ENCODE data around the gene TUFT1.
A peak's percentile ranks its signal among the peaks of the same experiment; 100 is the strongest.
"Not testable (repeated sequence)": the region's sequence is repeated elsewhere in the genome, so short reads cannot be mapped to it uniquely, and the experiment has no call there.

TUFT1 gene

DNA sequence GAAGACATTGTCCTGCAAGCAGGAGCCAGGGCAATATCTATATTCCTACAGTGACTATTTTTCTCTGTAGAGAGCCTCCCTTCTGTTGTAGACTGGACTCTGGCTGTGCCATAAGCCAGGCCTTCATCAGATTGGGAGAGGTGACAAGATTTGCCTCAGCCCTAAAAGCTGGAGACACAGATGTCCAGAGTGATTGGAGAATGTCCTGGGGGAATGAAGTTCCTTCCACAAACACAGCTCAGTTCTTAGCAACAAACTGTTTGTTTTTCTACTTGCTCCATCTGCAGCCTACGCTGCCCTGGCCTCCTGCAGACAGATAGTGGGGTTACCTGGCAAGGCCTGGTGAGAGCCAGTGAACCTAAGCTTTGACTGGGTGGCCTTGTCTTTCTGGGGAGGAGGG is 41.8 kb downstream of the TUFT1 start:
- no peak for DNase-seq

DNA sequence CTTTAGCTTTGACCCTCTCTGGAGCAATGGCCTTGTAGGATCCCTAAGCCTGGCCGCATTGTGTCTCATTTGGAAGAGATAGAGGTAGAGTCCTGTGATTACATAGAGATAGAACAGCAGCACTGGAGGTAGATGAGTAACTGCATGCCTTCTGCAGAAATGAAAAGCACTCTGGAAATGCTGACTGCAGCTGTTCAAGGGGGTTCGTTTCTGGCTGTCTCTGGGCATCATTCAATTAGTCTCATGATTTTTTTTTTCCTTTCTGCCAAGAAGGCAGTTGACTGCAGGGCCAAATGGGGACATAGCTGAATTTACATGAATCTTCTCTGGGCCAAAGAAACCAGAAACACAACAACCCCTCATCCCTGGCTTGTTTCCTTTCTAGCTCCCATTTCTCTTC is 43.7 kb downstream of the TUFT1 start:
- no peak for DNase-seq

DNA sequence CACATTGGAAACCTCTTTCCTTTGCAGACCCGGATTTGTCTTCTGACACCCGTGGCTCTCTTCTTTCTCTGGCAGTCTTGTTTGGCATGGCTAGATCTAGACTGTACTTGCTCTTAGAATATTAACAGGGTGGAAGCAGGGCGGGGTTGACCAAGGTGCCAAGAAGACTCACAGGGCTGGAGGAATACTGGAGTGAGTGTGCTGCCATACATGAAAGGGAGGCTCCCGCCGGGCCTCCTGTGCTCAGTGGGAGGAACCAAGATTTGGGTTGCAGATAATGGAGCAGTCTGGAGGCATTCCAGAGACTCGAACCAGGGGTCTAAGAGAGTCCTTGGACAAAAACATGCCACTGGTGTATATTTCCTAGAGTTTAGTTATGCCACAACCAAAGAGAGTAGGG is 44.2 kb downstream of the TUFT1 start:
- no peak for DNase-seq

DNA sequence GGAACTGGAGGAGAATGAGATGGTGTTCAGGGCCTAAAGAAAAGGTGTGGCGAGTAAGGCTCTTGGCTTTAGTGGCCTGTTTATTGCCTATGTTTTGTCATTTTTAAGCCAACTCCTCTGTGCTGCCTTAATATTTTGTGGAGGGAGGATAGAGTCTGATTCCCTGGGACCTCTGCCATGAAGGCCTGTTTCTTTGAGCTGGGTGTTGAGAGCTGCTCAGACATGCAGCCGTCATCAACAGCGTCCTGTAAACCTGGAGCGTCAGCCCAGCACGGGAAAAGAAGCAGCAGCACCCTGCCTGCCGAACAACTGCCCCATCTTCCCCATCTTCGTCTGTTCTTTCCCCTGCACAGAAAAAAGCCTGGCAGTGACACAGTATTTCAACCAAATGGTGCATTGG is 44.7 kb downstream of the TUFT1 start:
- DNase-seq: no peak

DNA sequence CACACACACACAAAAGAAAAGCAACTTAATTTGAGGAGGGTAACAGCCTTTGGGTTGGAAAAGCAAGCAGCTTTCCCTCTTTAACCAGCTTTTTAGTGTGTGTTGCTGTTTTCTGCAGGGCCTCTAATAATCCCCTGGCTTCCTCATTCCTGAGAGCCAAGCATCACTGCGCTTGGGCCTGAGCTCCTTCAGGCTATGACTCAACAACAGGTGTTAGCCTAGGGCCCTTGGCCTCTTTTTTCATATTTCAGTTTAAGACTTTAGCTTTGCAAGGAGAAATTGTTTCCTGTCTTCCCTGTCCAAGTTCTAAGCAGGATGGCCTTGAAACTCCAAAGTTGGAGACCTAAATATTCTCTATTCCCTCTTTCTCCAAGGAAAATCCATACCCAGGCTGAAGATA is 45.5 kb downstream of the TUFT1 start:
- DNase-seq: no peak

DNA sequence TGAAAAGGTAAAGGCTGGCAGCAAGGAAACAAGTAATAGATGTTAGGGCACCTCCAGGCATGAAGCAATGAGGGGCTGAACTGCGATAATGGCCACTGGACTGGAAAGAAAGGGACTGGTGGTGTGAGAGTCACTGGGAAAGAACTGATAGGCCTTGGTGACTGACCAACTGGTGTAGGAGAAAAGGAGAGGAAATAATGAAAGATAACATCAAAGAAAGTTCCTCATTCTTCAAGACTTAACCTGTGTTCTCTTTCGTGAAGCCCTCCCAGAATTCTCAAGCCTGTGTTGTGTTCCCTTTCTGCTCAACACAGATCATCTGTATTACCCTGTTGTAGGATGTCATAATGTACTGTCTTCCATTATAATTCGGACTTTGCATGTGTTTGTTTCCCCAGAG is 50.9 kb downstream of the TUFT1 start:
- DNase-seq: no peak

DNA sequence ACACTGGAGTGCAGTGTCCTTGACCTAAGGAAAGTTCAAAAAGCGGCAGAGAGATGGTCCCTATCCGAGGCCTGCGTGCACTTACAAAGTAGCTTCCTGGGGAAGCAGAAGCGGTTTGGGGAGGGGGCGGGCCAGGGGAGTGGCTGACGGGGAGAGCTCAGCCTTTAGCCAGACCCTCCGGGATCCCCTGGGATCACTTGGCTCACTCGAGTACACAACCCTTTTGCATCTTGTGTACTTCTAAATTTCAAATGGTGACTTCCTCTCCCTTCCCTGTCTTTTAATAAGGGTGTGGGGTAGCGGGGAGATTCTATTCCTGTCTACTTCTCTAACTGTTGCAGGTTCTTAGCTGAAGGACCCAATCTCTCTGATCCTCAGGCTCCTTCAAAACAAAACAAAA is 53.6 kb downstream of the TUFT1 start:
- peak; percentile 25 for DNase-seq

DNA sequence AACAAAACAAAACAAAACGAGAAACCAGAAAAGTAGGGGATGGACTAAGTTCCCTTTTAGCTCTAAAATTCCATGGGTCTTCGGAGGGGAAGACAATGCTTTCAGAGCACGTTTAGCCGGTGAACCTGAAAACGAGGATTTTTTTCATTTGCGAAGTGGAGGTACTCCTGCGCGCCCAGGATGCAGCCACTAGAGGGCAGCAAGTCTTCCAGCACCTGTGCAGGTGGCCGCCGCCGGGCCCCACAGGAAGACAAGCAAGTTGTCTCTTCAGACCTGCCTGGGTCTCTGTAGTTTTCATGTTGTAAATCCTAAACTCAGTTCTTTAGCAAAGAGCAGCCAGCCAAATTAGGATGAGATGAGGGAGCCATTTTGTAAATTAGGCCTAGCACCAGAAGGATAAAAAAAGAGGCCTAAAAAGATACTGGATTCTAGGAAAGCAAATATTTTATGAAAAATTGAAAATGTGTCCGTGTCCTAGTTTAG is 54.1 kb downstream of the TUFT1 start:
- peak; percentile 94 for DNase-seq

DNA sequence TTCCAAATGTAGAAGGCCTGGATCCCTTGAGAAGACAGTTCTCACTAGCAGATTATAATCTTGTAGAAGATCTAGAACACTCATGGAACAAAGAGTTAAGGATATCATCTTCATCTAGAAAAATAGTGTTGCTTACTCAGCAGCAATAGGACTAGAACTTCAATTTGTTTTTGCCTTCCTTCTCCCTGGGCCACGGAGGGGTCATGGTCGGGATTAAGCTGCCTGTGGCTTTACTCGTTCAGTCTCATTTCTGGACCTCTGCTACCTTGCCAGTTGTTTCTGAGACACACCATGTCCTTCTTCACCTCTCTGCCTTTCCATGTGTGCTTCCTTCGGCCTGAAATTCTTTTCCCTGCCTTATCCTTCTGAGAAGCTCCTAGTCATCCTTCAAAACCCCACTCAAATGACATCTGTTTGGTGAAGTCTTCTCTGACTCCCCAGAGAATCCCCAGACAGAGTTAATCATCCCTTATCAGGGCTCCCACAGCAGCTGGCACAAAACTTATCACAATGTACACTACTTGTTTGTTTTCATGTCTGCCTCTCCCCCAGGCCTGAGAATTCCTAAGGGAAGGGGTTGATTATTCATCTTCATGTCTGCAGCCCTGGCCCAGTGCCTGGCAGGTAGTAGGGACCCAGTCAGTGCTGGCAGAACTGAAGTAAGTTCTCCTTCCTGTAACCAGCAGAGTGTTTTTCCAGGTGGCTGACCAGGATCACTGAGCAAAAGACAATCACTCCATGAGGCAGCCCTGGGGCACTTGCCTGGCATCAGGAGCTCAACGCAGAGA is 56.3 kb downstream of the TUFT1 start:
- DNase-seq: no peak

DNA sequence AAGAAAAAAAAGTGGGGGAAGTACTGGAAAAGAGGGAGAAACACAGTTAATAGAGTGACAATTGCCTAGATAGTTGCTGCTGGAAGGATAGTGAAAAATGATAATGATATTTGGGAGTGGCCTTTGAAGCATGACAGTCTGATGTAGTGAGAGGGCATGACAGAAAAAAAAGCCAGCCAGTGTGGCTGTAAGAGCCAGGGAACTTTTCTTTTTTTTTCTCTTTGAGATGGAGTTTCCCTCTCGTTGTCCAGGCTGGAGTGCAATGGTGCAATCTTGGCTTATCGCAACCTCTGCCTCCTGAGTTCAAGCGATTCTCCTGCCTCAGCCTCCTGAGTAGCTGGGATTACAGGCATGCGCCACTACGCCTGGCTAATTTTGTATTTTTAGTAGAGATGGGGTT is 62.4 kb downstream of the TUFT1 start:
- not testable (repeated sequence) for DNase-seq

DNA sequence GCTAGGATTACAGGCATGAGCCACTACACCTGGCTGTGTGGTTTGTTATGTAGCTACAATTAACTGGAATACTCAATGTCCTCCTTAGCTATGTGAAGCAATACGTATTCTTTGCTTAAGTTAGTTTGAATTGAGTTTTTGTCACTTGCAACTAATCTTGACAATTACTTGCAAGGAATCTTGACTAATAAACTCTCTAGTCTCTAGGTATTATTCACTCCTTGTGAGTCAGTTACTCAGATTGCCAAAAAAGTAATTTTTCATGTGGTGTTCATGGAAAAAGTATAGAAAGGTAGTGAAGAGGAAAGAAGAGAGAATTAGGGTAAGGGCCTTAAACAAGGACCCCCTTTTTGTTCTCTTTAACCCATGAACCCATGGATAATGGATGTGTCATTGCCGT is 64.2 kb downstream of the TUFT1 start:
- DNase-seq: no peak

DNA sequence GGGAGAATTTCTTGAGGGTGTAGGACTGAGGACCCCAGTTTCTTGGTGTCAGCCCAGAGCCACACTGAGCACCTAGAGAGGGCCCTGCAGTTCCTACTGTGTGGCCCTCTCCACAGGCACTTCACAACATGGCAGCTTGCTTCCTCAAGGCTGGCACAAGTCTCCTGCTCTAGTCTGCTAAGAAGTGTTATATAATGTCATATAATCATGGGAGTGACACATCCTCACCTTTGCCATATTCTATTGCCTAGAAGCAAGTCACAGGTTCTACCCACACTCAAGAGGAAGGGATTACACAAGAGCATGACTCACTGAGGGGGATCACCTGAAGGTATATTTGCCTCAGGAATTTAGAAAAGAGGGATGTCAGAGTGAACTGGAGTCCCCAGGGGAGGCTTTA is 66.3 kb downstream of the TUFT1 start:
- no peak for DNase-seq

DNA sequence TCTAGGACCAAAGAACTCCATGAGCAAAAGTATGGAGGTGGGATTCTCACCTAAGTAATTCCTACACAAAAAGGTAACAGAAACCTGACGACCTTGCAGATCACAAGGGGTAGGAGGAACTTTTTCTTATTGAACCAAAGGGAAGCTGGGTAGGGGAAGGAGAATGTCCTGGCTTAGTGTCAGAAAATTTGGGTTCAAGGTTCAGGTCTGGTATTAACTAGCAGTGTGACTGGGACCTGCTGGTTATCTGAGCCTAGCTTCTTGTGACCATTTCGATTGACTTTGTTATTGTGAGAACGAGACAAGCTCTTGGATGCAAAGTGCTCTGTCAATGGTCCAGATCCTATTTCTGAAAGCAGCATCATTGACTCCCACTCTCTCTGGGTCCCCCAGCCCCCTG is 66.7 kb downstream of the TUFT1 start:
- no peak for DNase-seq

DNA sequence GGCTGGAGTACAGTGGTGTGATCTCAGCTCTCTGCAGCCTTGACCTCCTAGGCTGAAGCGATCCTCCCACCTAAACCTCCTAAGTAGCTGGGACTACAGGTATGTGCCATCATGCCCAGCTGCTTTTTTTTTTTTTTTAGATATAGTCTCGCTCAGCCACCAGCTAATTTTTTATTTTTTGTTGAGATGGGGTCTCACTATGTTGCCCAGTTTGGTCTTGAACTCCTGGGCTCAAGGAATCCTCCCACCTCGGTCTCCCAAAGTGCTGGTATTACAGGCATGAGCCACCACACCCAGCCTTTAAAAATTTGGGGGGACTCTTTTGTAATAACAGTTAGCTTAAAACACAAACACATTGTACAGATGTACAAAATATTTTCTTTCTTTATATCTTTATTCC is 70.0 kb downstream of the TUFT1 start:
- no peak for DNase-seq

DNA sequence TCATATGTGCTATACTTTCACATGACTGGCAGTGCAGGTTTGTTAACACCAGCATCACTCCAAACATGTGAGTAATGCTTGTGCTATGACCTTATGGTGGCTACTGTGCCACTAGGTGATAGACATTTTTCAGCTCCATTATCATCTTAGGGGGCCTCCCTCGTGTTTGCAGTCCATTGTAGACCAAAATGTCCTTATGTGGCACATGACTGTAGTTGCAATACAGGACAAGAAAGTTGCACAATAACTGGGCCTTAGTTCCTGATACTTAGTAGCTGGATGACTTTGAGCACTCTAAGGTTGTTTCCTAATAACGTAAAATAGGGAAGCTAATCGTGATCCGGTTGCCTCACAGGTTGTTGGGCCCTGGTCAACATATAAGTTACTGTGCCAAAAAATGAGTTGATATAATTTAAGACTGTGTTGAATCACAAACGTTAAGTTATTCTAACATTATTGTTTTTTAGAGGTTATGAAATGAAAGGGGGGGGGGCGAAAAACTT is 71.2 kb downstream of the TUFT1 start:
- no peak for DNase-seq

DNA sequence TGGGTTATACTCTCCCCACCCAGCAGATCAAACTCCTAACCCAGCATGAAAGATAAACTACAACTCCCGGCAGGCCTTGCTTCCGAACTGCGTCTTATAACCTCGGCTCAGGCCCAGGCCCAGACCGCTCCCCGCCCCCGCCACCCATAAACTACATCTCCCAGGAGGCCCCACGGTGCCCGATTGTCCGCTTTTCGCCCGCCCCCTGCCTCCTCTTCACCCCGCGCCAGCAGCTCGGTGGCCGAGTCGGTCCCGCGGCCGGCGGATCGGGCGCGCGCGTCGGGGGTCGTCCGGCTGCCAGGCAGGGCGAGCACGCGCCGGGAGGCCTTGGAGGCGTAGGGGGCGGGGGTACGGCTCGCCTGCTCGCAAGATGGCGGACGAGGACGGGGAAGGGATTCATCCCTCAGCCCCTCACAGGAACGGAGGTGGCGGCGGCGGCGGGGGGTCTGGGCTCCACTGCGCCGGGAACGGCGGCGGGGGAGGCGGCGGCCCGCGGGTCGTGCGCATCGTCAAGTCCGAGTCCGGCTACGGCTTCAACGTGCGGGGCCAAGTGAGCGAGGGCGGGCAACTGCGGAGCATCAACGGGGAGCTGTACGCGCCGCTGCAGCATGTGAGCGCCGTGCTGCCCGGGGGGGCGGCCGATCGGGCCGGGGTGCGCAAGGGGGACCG is 71.9 kb downstream of the TUFT1 start, which contains the start of gene SNX27:
Gene SNX27 (plus strand): TSS at position 219 of the 669 bp plus-strand sequence. CDS start 152 bp downstream, at position 371.
- peak; percentile 92 for DNase-seq

DNA sequence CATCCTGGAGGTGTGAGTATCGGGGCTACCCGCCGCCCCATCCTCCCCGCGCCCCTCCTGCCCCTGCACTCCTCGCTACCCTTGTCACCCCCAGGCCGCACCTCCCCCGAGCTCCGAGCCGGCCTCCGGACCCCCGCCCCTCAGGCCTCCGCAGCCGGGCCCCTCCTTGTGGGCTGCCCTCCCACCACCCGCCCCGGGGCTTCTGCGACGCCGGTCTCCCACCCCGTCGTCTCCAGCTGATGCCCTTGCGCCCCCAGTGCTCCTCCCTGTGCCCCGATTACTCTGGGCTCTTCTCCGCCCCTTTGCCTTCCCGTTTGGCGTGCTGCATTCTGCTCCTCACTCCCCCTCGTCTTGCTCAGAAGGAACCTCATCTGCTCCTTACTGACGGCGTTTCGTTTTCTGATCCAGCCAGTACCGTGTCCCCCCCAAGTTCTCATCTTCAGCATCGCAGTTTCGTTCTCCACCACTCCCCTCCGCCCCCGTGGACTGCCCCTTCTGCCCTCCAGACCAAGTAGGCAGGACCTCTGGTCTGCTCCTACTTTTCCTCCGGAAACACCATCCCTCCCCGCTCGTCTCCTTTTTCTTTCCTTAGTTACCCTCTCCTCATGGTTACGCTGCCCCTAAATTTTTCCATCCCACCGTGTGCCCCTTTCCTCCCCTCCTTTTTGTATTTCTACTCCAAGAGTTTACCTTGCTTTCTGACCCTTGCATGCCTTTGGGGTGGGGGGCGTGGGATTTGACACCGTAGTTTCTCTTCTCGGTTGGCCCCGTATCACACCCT is 72.6 kb downstream of the TUFT1 start:
- DNase-seq: no peak

DNA sequence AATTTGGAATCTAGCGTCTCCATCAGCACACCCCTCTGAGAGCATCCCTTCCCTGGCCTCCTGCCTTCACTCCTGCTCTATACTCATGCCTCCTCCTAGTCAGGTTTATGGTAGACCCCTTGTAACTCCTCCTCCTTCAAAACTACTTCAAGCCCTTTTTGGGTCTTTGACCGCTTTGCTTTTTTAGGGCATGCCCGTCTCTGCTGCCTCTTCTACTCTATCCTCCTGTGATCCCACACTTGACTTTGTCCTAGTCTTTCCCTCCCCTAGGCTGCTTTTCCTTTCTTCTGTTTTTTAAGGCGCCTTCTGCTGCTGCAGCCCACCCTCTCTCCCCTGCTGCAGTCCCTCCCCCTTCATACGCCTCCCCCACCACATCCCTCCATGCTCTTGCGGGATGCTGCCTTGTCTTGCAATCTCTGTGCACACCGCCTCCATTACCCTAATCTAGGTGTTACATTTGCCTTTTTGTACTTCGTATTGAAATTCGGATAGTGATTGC is 73.2 kb downstream of the TUFT1 start:
- DNase-seq: no peak

DNA sequence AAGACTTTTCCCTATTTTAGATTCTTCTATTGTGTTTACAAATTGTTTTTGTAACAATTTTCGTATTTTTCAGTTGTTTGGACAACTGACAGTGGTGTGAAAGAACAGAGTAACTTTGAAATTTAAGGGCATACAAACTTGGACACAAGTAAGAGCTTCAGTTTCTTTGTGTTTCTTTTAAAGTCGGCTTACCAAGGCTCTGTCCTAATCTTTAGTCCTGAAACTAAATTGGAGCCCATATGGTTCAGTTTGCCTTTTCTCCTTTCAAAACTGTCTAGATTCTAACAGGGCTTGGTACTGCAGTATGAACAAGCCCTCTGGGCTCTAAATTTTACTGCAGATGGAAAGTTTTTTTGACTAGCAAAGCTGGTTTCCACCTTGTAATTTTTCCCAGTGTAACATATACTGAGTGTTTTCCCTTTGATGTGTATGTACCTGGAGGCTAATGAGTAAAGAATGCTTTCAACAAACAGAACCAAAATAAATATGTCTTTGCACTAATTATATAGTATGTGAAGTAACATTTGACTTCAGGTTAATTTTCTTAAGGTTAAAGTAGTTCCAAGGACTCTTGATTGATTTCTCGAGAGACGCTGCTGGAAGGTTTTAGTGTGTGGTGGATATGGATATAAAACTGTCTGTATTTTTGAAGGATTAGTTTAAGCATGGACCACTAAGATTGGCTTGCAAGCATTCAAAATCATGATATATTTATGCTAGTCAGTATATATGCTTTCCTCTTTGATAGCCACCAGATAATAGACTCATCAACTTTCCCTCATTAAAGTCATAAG is 75.8 kb downstream of the TUFT1 start:
- no peak for DNase-seq

DNA sequence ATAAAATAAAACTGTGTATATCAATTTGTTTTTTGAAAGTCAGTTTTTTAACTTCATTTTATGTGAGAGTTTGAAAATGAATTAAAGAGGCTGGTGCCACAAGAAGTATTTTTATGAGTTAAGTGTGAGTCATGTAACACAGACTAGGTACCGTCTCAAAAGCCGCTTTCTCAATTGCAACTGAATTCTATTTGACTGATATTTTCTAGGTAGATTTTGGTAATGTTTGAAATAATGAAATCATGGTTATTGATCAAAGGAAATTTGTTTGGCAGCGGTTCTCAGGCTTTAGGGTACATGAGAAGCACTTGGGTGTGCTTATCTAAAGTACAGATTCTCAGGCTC is 76.4 kb downstream of the TUFT1 start:
- no peak for DNase-seq

DNA sequence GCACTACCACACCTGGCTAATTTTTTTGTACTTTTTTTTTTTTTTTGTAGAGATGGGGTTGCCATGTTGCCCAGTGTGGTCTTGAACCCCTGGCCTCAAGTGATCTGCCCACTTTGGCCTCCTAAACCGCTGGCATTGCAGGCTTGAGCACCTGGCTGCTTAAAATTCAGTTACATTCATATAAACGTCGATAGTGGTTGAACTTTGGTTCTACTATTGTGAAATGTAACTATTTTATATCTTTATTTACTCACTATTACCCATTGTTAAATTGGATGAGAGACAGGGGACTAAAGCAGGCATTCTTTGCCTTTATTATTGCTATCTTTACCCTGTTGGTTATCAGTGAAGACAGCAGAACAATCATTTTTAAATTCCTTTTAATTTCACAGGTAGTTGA is 77.9 kb downstream of the TUFT1 start:
- DNase-seq: no peak

DNA sequence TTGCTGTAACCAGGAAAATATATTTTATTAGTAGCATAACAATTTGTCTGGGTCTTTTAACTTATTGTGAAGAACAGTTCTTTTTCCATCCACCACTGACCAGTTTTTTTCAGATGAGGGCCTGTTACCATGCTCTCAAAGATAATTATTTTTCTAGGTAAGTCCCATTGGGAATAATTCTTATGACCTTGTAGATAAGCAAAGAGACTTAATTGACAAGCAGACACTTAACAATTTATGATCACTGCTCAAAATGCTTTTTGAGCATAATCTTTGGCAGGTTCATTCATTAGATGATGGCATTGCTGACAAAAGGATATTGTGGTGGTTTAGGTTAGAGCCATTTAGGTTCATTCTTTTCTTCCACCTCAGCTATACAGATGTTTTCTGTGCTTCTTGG is 78.4 kb downstream of the TUFT1 start:
- no peak for DNase-seq
